WTC11 (cell line): ENCODE data around the gene SECISBP2. TPM values are rescaled to one million over a fixed set of nuclear protein-coding genes. Genes with fewer than 3 reads are reported as not detected.
A peak's percentile ranks its signal among the peaks of the same experiment; 100 is the strongest.

Experiments
- ATAC-seq: fragments of 200-7000 bp; cut with Tn5 transposase; 2 replicates; pipeline ENCODE4 v1.10.0; 2021; ENCODE audit warnings: mild to moderate bottlenecking, moderate library complexity
- CTCF ChIA-PET: fragments of 300-600 bp; sonication (Branson Sonifier 250); formaldehyde crosslinking; loops from one replicate; lab custom pipeline; 2021; ENCODE audit warnings: antibody characterized with exemption; lab: Charles Lee
- POLR2A ChIA-PET: fragments of 350-600 bp; sonication (Branson Sonifier 250); formaldehyde crosslinking; loops from one replicate; lab custom pipeline; 2021; ENCODE audit warnings: antibody characterized with exemption; lab: Charles Lee
- DNase-seq: peaks from one replicate; pipeline ENCODE4 v3.0.0; 2021; ENCODE audit warnings: low spot score
- H3K27ac Mint-ChIP-seq: 2 replicates; pipeline ENCODE4 v1.8.0; 2021; ENCODE audit warnings: mixed read lengths
- H3K27me3 Mint-ChIP-seq: 2 replicates; pipeline ENCODE4 v1.8.0; 2021; ENCODE audit warnings: low read depth, mild to moderate bottlenecking, moderate library complexity, mixed read lengths
- H3K36me3 Mint-ChIP-seq: 2 replicates; pipeline ENCODE4 v1.8.0; 2021; ENCODE audit warnings: mixed read lengths
- H3K4me1 Mint-ChIP-seq: 2 replicates; pipeline ENCODE4 v1.8.0; 2022; ENCODE audit warnings: mixed read lengths
- H3K4me3 Mint-ChIP-seq: 2 replicates; pipeline ENCODE4 v1.8.0; 2021; ENCODE audit warnings: mild to moderate bottlenecking, moderate library complexity, mixed read lengths
- H3K9me3 Mint-ChIP-seq: 2 replicates; pipeline ENCODE4 v1.8.0; 2021; ENCODE audit warnings: mixed read lengths
- ATF2 ChIP-seq: sonication (generic); formaldehyde crosslinking; IDR thresholded peaks from 2 replicates; pipeline ENCODE4 v1.8.1; 2022; ENCODE audit warnings: low read depth, missing genetic modification reagents, borderline replicate concordance
- KAT7 ChIP-seq: sonication (generic); formaldehyde crosslinking; IDR thresholded peaks from 2 replicates; pipeline ENCODE4 v1.8.1; 2023; ENCODE audit warnings: missing genetic modification reagents, mild to moderate bottlenecking, borderline replicate concordance
- NR1H2 ChIP-seq: sonication (generic); formaldehyde crosslinking; IDR thresholded peaks from 2 replicates; pipeline ENCODE4 v1.9.0; 2021; ENCODE audit warnings: mild to moderate bottlenecking, moderate library complexity, missing genetic modification reagents
- OVOL2 ChIP-seq: fragments of 250-450 bp; sonication (Bioruptor Pico); IDR thresholded peaks from 2 replicates; pipeline ENCODE4 v1.9.0; 2021; ENCODE audit warnings: mild to moderate bottlenecking, borderline replicate concordance
- PRRX2 ChIP-seq: fragments of 250-450 bp; sonication (Bioruptor Pico); IDR thresholded peaks from 2 replicates; pipeline ENCODE4 v1.8.0; 2021; ENCODE audit warnings: mild to moderate bottlenecking
- RELA ChIP-seq: sonication (generic); formaldehyde crosslinking; IDR thresholded peaks from 2 replicates; pipeline ENCODE4 v1.8.1; 2022; ENCODE audit warnings: missing genetic modification reagents, mild to moderate bottlenecking, borderline replicate concordance
- RORB ChIP-seq: fragments of 250-450 bp; sonication (Bioruptor Pico); IDR thresholded peaks from 2 replicates; pipeline ENCODE4 v1.9.0; 2021; ENCODE audit warnings: mild to moderate bottlenecking
- TCF7 ChIP-seq: sonication (generic); formaldehyde crosslinking; IDR thresholded peaks from 2 replicates; pipeline ENCODE4 v1.8.0; 2022; ENCODE audit warnings: mild to moderate bottlenecking, low read depth, missing genetic modification reagents, moderate library complexity
- USF1 ChIP-seq: sonication (generic); formaldehyde crosslinking; IDR thresholded peaks from 2 replicates; pipeline ENCODE4 v1.8.0; 2022; ENCODE audit warnings: mild to moderate bottlenecking, missing genetic modification reagents
- ZNF671 ChIP-seq: fragments of 250-450 bp; sonication (Bioruptor Pico); IDR thresholded peaks from 2 replicates; pipeline ENCODE4 v1.8.0; 2021; ENCODE audit warnings: mild to moderate bottlenecking
- ZSCAN18 ChIP-seq: fragments of 250-450 bp; sonication (Bioruptor Pico); IDR thresholded peaks from 2 replicates; pipeline ENCODE4 v2.1.2; 2022; ENCODE audit warnings: mild to moderate bottlenecking, moderate library complexity
- total RNA-seq: library from RNA; stranded (reverse); gene quantifications from 3 replicates; pipeline ENCODE4 v1.2.3, GENCODE V29; 2021
- TF ChIP-seq, protein P1 (sequence below): fragments of 250-450 bp; sonication (Bioruptor Pico); IDR thresholded peaks from 2 replicates; pipeline ENCODE4 v1.9.0; 2021; ENCODE audit warnings: mild to moderate bottlenecking, borderline replicate concordance
- TF ChIP-seq, protein P2 (sequence below): sonication (generic); formaldehyde crosslinking; IDR thresholded peaks from 2 replicates; pipeline ENCODE4 v1.8.0; 2022; ENCODE audit warnings: mild to moderate bottlenecking, missing genetic modification reagents
- TF ChIP-seq, protein P3 (sequence below): fragments of 250-450 bp; sonication (Bioruptor Pico); IDR thresholded peaks from 2 replicates; pipeline ENCODE4 v1.9.0; 2021; ENCODE audit warnings: mild to moderate bottlenecking
- TF ChIP-seq, protein P4 (sequence below): sonication (generic); formaldehyde crosslinking; IDR thresholded peaks from 2 replicates; pipeline ENCODE4 v1.8.1; 2023; ENCODE audit warnings: mild to moderate bottlenecking, missing genetic modification reagents

The SECISBP2 gene
- total RNA-seq, 1 experiment from 2014 or later = 66.2 TPM

DNA sequence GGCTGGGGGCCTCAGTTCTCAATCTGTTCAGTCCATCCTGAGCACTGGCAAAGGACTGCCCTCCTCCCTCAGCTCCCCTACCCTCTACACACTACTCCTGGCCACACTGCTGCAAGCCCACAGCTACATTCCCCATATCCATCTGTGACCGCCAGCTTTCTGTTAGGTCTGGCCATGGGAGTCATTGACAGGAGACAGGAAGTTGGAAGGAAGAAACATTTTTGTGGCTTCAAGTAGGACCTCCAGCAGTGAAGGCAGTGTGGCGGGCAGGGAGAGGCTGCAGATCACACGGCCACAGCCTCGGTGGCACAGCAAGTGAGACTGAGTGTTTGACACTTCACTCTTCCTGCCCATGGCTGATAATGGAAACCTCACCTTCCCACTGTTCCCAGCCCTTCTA is 55.9 kb downstream of the SECISBP2 start (continued):
- TF ChIP-seq, protein P1, sequence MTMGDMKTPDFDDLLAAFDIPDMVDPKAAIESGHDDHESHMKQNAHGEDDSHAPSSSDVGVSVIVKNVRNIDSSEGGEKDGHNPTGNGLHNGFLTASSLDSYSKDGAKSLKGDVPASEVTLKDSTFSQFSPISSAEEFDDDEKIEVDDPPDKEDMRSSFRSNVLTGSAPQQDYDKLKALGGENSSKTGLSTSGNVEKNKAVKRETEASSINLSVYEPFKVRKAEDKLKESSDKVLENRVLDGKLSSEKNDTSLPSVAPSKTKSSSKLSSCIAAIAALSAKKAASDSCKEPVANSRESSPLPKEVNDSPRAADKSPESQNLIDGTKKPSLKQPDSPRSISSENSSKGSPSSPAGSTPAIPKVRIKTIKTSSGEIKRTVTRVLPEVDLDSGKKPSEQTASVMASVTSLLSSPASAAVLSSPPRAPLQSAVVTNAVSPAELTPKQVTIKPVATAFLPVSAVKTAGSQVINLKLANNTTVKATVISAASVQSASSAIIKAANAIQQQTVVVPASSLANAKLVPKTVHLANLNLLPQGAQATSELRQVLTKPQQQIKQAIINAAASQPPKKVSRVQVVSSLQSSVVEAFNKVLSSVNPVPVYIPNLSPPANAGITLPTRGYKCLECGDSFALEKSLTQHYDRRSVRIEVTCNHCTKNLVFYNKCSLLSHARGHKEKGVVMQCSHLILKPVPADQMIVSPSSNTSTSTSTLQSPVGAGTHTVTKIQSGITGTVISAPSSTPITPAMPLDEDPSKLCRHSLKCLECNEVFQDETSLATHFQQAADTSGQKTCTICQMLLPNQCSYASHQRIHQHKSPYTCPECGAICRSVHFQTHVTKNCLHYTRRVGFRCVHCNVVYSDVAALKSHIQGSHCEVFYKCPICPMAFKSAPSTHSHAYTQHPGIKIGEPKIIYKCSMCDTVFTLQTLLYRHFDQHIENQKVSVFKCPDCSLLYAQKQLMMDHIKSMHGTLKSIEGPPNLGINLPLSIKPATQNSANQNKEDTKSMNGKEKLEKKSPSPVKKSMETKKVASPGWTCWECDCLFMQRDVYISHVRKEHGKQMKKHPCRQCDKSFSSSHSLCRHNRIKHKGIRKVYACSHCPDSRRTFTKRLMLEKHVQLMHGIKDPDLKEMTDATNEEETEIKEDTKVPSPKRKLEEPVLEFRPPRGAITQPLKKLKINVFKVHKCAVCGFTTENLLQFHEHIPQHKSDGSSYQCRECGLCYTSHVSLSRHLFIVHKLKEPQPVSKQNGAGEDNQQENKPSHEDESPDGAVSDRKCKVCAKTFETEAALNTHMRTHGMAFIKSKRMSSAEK (CRISPR knock-in tag) = no peak
- TF ChIP-seq, protein P2, sequence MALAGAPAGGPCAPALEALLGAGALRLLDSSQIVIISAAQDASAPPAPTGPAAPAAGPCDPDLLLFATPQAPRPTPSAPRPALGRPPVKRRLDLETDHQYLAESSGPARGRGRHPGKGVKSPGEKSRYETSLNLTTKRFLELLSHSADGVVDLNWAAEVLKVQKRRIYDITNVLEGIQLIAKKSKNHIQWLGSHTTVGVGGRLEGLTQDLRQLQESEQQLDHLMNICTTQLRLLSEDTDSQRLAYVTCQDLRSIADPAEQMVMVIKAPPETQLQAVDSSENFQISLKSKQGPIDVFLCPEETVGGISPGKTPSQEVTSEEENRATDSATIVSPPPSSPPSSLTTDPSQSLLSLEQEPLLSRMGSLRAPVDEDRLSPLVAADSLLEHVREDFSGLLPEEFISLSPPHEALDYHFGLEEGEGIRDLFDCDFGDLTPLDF (CRISPR knock-in tag) = no peak

DNA sequence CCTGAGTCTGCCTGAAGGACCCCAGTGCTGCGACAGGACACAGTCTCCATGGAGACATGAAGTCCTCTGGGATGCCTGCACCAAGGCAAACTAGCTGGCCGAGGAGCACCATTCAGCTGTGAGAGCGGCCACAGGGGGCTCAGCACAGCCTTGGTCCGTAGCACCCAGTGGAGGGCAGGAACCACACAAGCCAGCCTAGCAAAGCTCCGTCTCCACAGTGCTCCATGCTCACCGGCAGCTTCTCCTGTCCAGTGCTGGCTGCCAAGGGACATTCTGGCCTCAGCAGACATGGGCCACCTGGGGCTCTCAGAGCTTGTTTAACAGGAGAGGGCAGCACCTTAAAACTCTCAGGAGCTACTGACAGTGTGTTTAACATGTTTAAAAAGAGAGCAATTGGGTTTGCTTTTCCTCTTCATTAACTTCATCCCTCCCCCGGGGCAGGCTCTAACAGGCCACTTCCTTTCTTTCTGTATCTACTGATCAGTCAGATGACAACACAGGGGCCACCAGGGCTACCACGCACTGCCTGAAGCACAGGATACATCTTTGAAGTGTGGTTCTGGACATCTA is 57.0 kb downstream of the SECISBP2 start:
- Mint-ChIP-seq H3K27ac (peak overlapping the region; percentile 87; the same call in 1 of the 2 replicates), H3K4me3 (no peak overlapping the region), H3K9me3 (no peaks in the 10 kb centered on the region), H3K27me3 (no peaks in the 10 kb centered on the region), H3K4me1 (peaks cover 6% of the 10 kb centered on the region), H3K36me3 (peaks cover 33% of the 10 kb centered on the region)
- TF ChIP-seq NR1H2 (CRISPR knock-in tag) (no peak), TCF7 (no peak)
- ChIA-PET CTCF (interaction anchor here (1.1 to 2.4 kb wide), 3 partner anchors 54 to 218 kb away, joined by 3 to 13 read pairs (median 7); no protein-coding TSS in a partner anchor), POLR2A (no interaction called here)
- ATAC-seq (peak; percentile 29), DNase-seq (no peak)

DNA sequence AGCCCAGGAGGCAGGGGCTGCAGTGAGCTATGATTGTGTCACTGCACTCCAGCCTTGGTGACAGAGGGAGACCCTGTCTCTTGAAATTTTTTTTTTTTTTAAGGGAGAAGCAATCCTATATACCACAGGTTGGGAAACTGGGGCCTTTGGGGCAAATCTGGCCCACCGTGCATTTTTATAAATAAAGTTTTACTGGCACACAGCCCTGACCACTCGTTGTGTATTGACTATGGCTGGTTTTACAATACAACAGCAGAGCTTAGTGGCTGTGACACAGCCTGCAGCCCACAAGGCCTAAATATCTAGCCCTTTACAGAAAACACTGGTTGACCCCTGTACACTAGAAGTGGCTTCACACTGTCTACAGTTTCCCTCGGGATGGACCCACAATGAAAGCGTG is 58.0 kb downstream of the SECISBP2 start:
- Mint-ChIP-seq H3K27me3 (no peaks in the 10 kb centered on the region), H3K9me3 (no peaks in the 10 kb centered on the region), H3K27ac (no peak overlapping the region), H3K4me3 (no peak overlapping the region), H3K4me1 (peaks cover 6% of the 10 kb centered on the region), H3K36me3 (peaks cover 33% of the 10 kb centered on the region)
- DNase-seq (no peak), ATAC-seq (no peak)
- POLR2A ChIA-PET = no interaction called here
- CTCF ChIA-PET = interaction anchor here (1.5 to 2.4 kb wide), 2 partner anchors 173 to 217 kb away, joined by 7 to 13 read pairs; no protein-coding TSS in a partner anchor
- TF ChIP-seq, protein P3, sequence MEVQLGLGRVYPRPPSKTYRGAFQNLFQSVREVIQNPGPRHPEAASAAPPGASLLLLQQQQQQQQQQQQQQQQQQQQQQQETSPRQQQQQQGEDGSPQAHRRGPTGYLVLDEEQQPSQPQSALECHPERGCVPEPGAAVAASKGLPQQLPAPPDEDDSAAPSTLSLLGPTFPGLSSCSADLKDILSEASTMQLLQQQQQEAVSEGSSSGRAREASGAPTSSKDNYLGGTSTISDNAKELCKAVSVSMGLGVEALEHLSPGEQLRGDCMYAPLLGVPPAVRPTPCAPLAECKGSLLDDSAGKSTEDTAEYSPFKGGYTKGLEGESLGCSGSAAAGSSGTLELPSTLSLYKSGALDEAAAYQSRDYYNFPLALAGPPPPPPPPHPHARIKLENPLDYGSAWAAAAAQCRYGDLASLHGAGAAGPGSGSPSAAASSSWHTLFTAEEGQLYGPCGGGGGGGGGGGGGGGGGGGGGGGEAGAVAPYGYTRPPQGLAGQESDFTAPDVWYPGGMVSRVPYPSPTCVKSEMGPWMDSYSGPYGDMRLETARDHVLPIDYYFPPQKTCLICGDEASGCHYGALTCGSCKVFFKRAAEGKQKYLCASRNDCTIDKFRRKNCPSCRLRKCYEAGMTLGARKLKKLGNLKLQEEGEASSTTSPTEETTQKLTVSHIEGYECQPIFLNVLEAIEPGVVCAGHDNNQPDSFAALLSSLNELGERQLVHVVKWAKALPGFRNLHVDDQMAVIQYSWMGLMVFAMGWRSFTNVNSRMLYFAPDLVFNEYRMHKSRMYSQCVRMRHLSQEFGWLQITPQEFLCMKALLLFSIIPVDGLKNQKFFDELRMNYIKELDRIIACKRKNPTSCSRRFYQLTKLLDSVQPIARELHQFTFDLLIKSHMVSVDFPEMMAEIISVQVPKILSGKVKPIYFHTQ (CRISPR knock-in tag) = no peak
- TF ChIP-seq OVOL2 (CRISPR knock-in tag) (no peak), ZNF671 (CRISPR knock-in tag) (no peak), RELA (CRISPR knock-in tag) (no peak), PRRX2 (CRISPR knock-in tag) (no peak), RORB (no peak)
- TF ChIP-seq, all 79 proteins: peak for 0

- H3K9me3 Mint-ChIP-seq = no peaks in the 10 kb centered on the region
- H3K27ac Mint-ChIP-seq = peak overlapping the region; percentile 13; the same call in 1 of the 2 replicates
- CTCF ChIA-PET = interaction anchor here (2.4 kb wide), 1 partner anchor 216 kb away, joined by 7 read pairs; no protein-coding TSS in a partner anchor
- no peak for ATAC-seq
- DNase-seq = no peak
- peaks cover 6% of the 10 kb centered on the region for H3K4me1 Mint-ChIP-seq
- peaks cover 37% of the 10 kb centered on the region for H3K36me3 Mint-ChIP-seq
- POLR2A ChIA-PET = no interaction called here
- no peak overlapping the region for H3K4me3 Mint-ChIP-seq
- H3K27me3 Mint-ChIP-seq = no peaks in the 10 kb centered on the region
- TF ChIP-seq USF1 (CRISPR knock-in tag) (no peak), KAT7 (CRISPR knock-in tag) (no peak), TCF7 (no peak), ZSCAN18 (CRISPR knock-in tag) (no peak), ATF2 (CRISPR knock-in tag) (no peak)
- TF ChIP-seq, protein P4, sequence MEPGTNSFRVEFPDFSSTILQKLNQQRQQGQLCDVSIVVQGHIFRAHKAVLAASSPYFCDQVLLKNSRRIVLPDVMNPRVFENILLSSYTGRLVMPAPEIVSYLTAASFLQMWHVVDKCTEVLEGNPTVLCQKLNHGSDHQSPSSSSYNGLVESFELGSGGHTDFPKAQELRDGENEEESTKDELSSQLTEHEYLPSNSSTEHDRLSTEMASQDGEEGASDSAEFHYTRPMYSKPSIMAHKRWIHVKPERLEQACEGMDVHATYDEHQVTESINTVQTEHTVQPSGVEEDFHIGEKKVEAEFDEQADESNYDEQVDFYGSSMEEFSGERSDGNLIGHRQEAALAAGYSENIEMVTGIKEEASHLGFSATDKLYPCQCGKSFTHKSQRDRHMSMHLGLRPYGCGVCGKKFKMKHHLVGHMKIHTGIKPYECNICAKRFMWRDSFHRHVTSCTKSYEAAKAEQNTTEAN (CRISPR knock-in tag) = no peak
These were observed 58.5 kb downstream of the SECISBP2 start for GRCh38 chr9:89376741-89377351.
